Memory B cell (primary cell): ENCODE results near the gene NES.

Source experiments
- ATAC-seq: fragments of 150-1000 bp; cut with Tn5 transposase; 2 replicates; pipeline ENCODE4 v1.10.0; 2021; ENCODE audit warnings: low read depth, mild to moderate bottlenecking, moderate library complexity
- DNase-seq, 2 donors: peaks; one replicate each; pipeline ENCODE4 v3.0.0; 2022; ENCODE audit warnings: low spot score in 2 of 2
- H3K27ac Mint-ChIP-seq: one replicate; pipeline ENCODE4 v1.8.0; 2022; ENCODE audit warnings: mild to moderate bottlenecking, moderate library complexity, mixed read lengths
- H3K27me3 Mint-ChIP-seq: one replicate; pipeline ENCODE4 v1.8.0; 2022; ENCODE audit warnings: mixed read lengths
- H3K36me3 Mint-ChIP-seq: one replicate; pipeline ENCODE4 v1.8.0; 2022; ENCODE audit warnings: mild to moderate bottlenecking, mixed read lengths
- H3K4me1 Mint-ChIP-seq: one replicate; pipeline ENCODE4 v1.8.0; 2022; ENCODE audit warnings: mixed read lengths
- H3K4me3 Mint-ChIP-seq: one replicate; pipeline ENCODE4 v1.8.0; 2022; ENCODE audit warnings: mild to moderate bottlenecking, moderate library complexity, mixed read lengths
- H3K9me3 Mint-ChIP-seq: one replicate; pipeline ENCODE4 v1.8.0; 2022; ENCODE audit warnings: mixed read lengths

The NES gene

DNA sequence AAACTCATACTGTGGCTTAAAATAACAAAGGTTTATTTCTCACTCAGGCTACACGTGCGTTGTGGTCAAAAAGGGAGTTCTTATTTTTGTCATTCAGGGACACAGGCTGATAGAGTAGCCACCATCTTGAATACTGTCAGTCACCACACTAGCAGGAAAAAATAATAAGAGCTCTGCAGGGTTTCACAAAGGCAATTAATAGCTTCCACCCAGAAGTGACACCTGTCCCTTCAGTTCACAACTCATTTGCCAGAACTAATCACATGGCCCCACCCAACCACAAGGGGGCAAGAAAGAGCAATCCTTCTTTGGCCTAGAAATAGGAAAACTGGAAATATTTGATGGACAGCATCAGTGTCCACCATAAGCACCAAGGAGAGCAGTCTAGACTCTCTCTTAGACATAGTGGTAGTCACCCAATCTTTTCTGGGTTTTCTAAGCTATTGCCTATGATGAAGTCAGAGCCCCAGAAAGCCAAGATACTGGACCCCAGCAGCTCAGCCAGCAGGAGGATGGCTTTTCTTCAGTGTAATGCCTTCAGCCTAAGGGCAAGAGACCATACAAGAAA lies 49.8 kb downstream of the NES start:
- H3K4me1 Mint-ChIP-seq: peaks cover 5% of the 10 kb centered on the region
- DNase-seq: no peak
- H3K27me3 Mint-ChIP-seq: peaks cover 23% of the 10 kb centered on the region
- no peaks in the 10 kb centered on the region for H3K36me3 Mint-ChIP-seq
- ATAC-seq: no peak
- no peaks in the 10 kb centered on the region for H3K9me3 Mint-ChIP-seq
- H3K27ac Mint-ChIP-seq: no peak overlapping the region
- H3K4me3 Mint-ChIP-seq: no peak overlapping the region

DNA sequence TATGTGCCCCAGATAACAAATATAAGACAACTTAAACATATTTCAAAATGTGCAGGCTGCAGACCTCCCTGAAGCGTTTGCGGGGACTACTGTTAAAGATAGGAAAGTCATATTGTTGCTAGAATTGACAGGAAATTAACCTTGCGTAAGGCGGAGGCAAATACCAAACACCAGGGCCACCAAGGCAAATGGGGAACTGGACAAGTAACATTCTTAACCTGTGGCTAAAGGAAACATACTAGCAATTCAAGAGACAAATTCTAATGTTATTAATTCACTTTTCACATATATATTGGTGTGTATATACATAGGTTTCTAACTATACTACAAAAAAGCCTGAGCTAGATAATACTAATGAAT lies 51.1 kb downstream of the NES start:
- H3K9me3 Mint-ChIP-seq: no peaks in the 10 kb centered on the region
- ATAC-seq (no peak), DNase-seq (no peak)
- H3K27me3 Mint-ChIP-seq: peaks cover 20% of the 10 kb centered on the region
- H3K27ac Mint-ChIP-seq: no peak overlapping the region
- H3K4me1 Mint-ChIP-seq: peaks cover 5% of the 10 kb centered on the region
- H3K4me3 Mint-ChIP-seq: no peak overlapping the region
- H3K36me3 Mint-ChIP-seq: no peaks in the 10 kb centered on the region

DNA sequence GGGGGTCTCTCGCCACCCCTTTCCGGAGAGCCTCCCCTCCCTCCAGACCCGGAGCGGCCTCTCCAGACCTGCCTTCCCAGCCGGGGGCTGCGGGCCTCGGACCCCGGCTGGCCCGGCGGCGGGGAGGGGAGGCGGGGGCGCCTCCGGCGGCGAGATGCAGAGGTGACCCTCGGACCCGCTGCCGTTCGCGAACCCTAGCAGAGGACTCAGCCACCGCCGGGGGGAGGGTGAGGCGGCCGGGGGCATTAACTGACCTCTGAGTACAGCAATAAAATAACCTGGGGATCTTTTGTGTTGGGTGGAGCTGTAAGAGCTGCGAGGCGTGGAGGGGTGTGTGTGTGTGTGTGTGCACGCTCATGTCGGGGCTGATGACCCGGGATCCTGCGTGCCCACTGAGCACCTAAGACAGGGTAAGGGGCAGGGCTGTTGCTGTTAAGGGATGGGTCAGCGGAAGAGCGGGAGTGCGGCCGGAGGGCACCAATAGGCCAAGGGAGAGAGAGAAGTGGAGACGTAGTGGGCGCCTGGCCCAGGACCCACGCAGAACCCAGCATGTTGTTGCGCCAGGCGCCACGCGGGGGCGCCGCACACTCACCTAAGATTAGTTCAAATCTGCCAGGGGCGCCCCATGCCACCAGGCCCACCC lies 51.6 kb downstream of the NES start:
- ATAC-seq (peak; percentile 61), DNase-seq (peak; percentile 72 to 77)
- peak overlapping the region; percentile 77 for H3K4me3 Mint-ChIP-seq
- H3K36me3 Mint-ChIP-seq: no peaks in the 10 kb centered on the region
- H3K4me1 Mint-ChIP-seq: peaks cover 5% of the 10 kb centered on the region
- H3K9me3 Mint-ChIP-seq: no peaks in the 10 kb centered on the region
- no peak overlapping the region for H3K27ac Mint-ChIP-seq
- H3K27me3 Mint-ChIP-seq: peaks cover 21% of the 10 kb centered on the region

GRCh38 chr1:156624814-156625435 lies 52.3 kb downstream of the NES start:
- Mint-ChIP-seq H3K4me3 (peak overlapping the region; percentile 70), H3K27ac (no peak overlapping the region), H3K4me1 (peaks cover 5% of the 10 kb centered on the region), H3K36me3 (no peaks in the 10 kb centered on the region), H3K9me3 (no peaks in the 10 kb centered on the region), H3K27me3 (peaks cover 23% of the 10 kb centered on the region)
- ATAC-seq (peak; percentile 4), DNase-seq (no peak)

DNA sequence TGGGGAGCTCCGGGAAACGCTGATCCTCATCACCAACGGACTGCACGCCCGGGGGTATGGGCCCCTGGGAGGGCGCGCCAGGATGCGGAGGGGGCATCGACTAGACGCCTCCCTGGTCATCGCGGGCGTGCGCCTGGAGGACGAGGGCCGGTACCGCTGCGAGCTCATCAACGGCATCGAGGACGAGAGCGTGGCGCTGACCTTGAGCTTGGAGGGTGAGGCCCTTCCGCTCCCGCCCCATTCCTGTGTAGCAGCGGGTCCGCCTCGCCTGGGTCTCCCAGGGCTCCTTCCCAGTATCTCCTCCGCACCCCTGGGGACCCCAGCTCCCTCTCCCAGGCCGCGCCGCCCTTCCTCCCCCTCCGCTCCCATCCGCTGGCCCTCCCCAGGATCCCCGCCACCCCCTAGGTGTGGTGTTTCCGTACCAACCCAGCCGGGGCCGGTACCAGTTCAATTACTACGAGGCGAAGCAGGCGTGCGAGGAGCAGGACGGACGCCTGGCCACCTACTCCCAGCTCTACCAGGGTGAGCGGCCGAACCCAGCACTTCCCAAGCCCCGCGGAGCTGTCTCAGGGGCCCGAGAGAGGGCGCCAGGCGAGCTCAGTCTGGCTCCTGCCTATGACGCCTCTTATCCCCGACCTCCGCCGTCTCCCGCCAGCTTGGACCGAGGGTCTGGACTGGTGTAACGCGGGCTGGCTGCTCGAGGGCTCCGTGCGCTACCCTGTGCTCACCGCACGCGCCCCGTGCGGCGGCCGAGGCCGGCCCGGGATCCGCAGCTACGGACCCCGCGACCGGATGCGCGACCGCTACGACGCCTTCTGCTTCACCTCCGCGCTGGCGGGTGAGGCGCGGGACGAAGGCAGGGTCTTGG lies 53.0 kb downstream of the NES start:
- Mint-ChIP-seq H3K9me3 (no peaks in the 10 kb centered on the region), H3K4me1 (peaks cover 7% of the 10 kb centered on the region), H3K27ac (no peak overlapping the region), H3K36me3 (no peaks in the 10 kb centered on the region), H3K4me3 (peak overlapping the region; percentile 70), H3K27me3 (peaks cover 26% of the 10 kb centered on the region)
- ATAC-seq: peak; percentile 58
- peak in 1 of 2 donors; percentile 58 for DNase-seq

- H3K9me3 Mint-ChIP-seq: no peaks in the 10 kb centered on the region
- no peak overlapping the region for H3K4me3 Mint-ChIP-seq
- DNase-seq: no peak
- H3K36me3 Mint-ChIP-seq: no peaks in the 10 kb centered on the region
- ATAC-seq: no peak
- H3K27ac Mint-ChIP-seq: no peak overlapping the region
- H3K27me3 Mint-ChIP-seq: peaks cover 28% of the 10 kb centered on the region
- H3K4me1 Mint-ChIP-seq: peaks cover 9% of the 10 kb centered on the region
Measured at GRCh38 chr1:156622581-156623297, 54.5 kb downstream of the NES start.

DNA sequence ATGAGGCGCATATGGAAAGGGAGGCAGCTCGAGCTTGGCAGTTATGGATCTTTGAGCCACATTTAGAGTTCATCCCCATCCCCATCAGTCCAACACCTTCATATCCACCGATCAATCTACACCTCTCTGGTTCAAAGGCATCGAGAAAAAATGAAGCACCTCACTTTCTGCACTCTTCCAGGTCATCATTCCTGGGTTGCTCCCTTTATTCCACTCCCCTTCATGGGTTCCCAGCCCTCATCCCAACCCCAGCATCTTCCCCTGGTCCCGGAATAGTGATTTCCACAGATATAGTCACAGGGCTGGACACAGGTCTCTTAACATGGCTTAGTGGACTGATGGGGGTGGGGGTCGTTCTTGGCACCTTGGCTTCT lies 57.6 kb downstream of the NES start:
- ATAC-seq (no peak), DNase-seq (no peak)
- H3K9me3 Mint-ChIP-seq: no peaks in the 10 kb centered on the region
- H3K27ac Mint-ChIP-seq: no peak overlapping the region
- H3K27me3 Mint-ChIP-seq: peaks cover 33% of the 10 kb centered on the region
- H3K4me1 Mint-ChIP-seq: peaks cover 5% of the 10 kb centered on the region
- H3K4me3 Mint-ChIP-seq: no peak overlapping the region
- no peaks in the 10 kb centered on the region for H3K36me3 Mint-ChIP-seq

DNA sequence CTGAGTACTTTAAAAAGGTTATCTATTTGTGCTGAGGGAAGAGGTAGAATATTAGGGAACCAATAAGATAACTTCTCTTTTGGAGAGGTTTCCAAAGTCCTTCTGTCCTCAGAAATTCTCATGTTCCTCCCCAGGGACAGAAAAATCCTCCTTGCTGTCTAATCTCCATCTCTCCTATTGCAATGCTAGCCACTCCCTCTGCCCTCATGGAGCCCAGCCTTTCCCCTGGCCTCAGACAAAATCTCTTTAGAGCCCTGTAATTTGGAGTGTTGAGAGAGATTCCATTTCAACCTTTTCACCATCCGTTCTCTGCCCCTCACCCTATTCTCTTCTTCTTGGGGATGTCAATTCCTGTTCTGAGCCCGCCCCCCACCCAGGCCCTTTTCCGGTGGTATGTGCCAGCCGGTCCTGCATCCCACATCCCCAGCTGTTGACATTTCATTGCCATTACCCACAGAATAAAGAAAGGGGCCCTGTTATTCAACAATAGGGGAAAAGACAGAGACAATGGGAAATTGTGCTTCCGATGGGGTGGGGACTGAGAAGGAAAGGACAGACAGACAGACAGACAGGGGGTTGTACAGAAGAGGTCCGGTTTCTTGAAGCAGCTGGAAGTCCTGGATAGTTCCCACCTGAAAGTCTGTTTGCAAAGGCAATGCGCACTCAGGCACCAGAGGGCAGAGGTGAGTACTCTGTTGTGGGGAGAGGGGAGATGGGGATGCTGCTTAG lies 58.2 kb downstream of the NES start, which contains the start of gene HAPLN2:
TSS of gene HAPLN2 (plus strand) at position 563 of the 729 bp plus-strand sequence. CDS start 4,076 bp downstream, outside the sequence.
- Mint-ChIP-seq H3K36me3 (no peaks in the 10 kb centered on the region), H3K4me3 (no peak within 1 kb of the TSS), H3K27me3 (peaks cover 33% of the 10 kb centered on the region), H3K27ac (no peak within 1 kb of the TSS), H3K4me1 (peaks cover 5% of the 10 kb centered on the region), H3K9me3 (no peaks in the 10 kb centered on the region)
- no peak for DNase-seq
- peak; percentile 46 for ATAC-seq
